K562 (cell line): ENCODE measurements around the gene EIF2S2. TPM values are rescaled to one million over a fixed set of nuclear protein-coding genes. Genes with fewer than 3 reads are reported as not detected.

Experiments used
- ATAC-seq: fragments of 200-7000 bp; cut with Tn5 transposase; 3 replicates; pipeline ENCODE4 v1.9.1; 2020; ENCODE audit warnings: moderate library complexity
- BruUV-seq: library from RNA; stranded (reverse); fragments of 400-500 nt; replicated peaks from 2 replicates; lab custom pipeline; 2021; lab: Mats Ljungman, UMichigan
- CTCF ChIA-PET: fragments of 300-600 bp; formaldehyde crosslinking; extraction: SDS; loops from one replicate; lab custom pipeline; 2021; ENCODE audit warnings: low intra/inter-chr PET ratio; lab: Yijun Ruan, JAX
- POLR2A ChIA-PET: fragments of 300-600, 350-650 bp; sonication (Branson Sonifier 250); formaldehyde crosslinking; extraction: SDS; loops from one replicate; lab custom pipeline; 2021; ENCODE audit warnings: antibody characterized with exemption, inconsistent platforms; lab: Yijun Ruan, JAX
- DNase-seq, 4 experiments: peaks; one replicate each; pipeline versions ENCODE4 v3.0.0 to v3.0.0-alpha.2; 2011 to 2018; ENCODE audit warnings: low spot score in 3 of 4, mixed read lengths in 3 of 4; ENCODE audit errors: extremely low read depth in 1 of 4
- FAIRE-seq: peaks from 2 replicates; lab custom pipeline; 2011; peaks lifted over from hg19 to GRCh38; lab: Jason Lieb, UNC
- H2AFZ ChIP-seq: 2 replicates; pipeline ENCODE4 v1.6.0; 2011; ENCODE audit warnings: low read depth, low read length, control low read depth, inconsistent platforms
- H3K27ac ChIP-seq: fragments of 200-600 bp; 3 replicates; pipeline ENCODE4 v1.8.0; 2011; ENCODE audit warnings: low read depth, mild to moderate bottlenecking, control low read depth, inconsistent platforms, low read length, moderate library complexity, mixed read lengths; ENCODE audit errors: extremely low read depth
- H3K27me3 ChIP-seq, 2 experiments: fragments of 300-600 bp in 1 of 2; 2 replicates in 1 of 2; 3 replicates in 1 of 2; pipeline versions ENCODE4 v1.6.0 to v1.8.0; 2011; ENCODE audit warnings: inconsistent platforms in 2 of 2, low read length in 2 of 2, mild to moderate bottlenecking in 1 of 2, mixed read lengths in 1 of 2, moderate library complexity in 1 of 2; ENCODE audit not compliant: control insufficient read depth in 2 of 2, insufficient read depth in 2 of 2
- H3K36me3 ChIP-seq: fragments of 300-600 bp; 3 replicates; pipeline ENCODE4 v1.8.0; 2011; ENCODE audit warnings: mild to moderate bottlenecking, low read length, inconsistent platforms; ENCODE audit not compliant: control insufficient read depth, insufficient read depth
- H3K4me1 ChIP-seq, 2 experiments: fragments of 200-600 bp in 1 of 2; replicated peaks in 1 of 2; 2 replicates in 1 of 2; 3 replicates in 1 of 2; pipeline versions ENCODE4 v1.5.1 to v1.8.0; 2011; ENCODE audit warnings: inconsistent platforms in 2 of 2, low read length in 2 of 2, mild to moderate bottlenecking in 1 of 2, mixed read lengths in 1 of 2, moderate library complexity in 1 of 2; ENCODE audit not compliant: control insufficient read depth in 2 of 2, insufficient read depth in 2 of 2
- H3K4me2 ChIP-seq: 2 replicates; pipeline ENCODE4 v1.6.1; 2011; ENCODE audit warnings: low read length, control low read depth, inconsistent platforms, mixed read lengths; ENCODE audit not compliant: insufficient read depth
- H3K4me3 ChIP-seq: fragments of 200-600 bp; sonication (generic), shearing (Covaris generic); 2 replicates; pipeline ENCODE4 v1.5.1; 2016; ENCODE audit warnings: control low read depth, inconsistent platforms
- H3K79me2 ChIP-seq: fragments of 200-600 bp; 3 replicates; pipeline ENCODE4 v1.8.0; 2011; ENCODE audit warnings: low read length, inconsistent platforms; ENCODE audit not compliant: control insufficient read depth, insufficient read depth
- H3K9ac ChIP-seq, 2 experiments: 2 replicates each; pipeline versions ENCODE4 v1.6.0 to v1.6.1; 2011; ENCODE audit warnings: low read depth in 2 of 2, low read length in 2 of 2, control low read depth in 1 of 2, inconsistent platforms in 1 of 2, mild to moderate bottlenecking in 1 of 2, mixed read lengths in 1 of 2; ENCODE audit not compliant: insufficient read depth in 1 of 2
- H3K9me1 ChIP-seq: one replicate; pipeline ENCODE4 v1.6.0; 2011; ENCODE audit warnings: inconsistent platforms, mild to moderate bottlenecking, low read length, moderate library complexity; ENCODE audit not compliant: control insufficient read depth, insufficient read depth
- H3K9me3 ChIP-seq: replicated peaks from 2 replicates; pipeline ENCODE4 v1.5.1; 2011; ENCODE audit warnings: low read depth, low read length, inconsistent platforms; ENCODE audit not compliant: control insufficient read depth, insufficient read depth
- H4K20me1 ChIP-seq: replicated peaks from 2 replicates; pipeline ENCODE4 v1.6.1; 2011; ENCODE audit warnings: low read length, inconsistent platforms, mixed read lengths; ENCODE audit not compliant: control insufficient read depth, insufficient read depth
- CEBPZ ChIP-seq: fragments of 150-350 bp; IDR thresholded peaks from 2 replicates; pipeline ENCODE4 v1.6.1; 2014; ENCODE audit warnings: low read depth, mild to moderate bottlenecking, low read length, borderline replicate concordance
- DIDO1 ChIP-seq: fragments of 450-650 bp; IDR thresholded peaks from 2 replicates; pipeline ENCODE4 v1.6.1; 2016; ENCODE audit warnings: low read depth, missing biosample characterization, missing genetic modification characterization
- ETV1 ChIP-seq: fragments of 450-650 bp; conservative IDR thresholded peaks from 2 replicates; pipeline ENCODE4 v1.6.1; 2016; ENCODE audit warnings: missing genetic modification characterization, control low read depth, low read depth, missing compliant biosample characterization
- GATAD2B ChIP-seq: fragments of 450-650 bp; IDR thresholded peaks from 2 replicates; pipeline ENCODE4 v1.6.1; 2017; ENCODE audit warnings: mild to moderate bottlenecking, borderline replicate concordance
- ID3 ChIP-seq, 2 experiments: fragments of 250-450 bp in 1 of 2; fragments of 450-650 bp in 1 of 2; sonication (Bioruptor Pico) in 1 of 2; IDR thresholded peaks; 2 replicates each; pipeline versions ENCODE4 v1.6.1 to v1.8.0; 2016 to 2021; ENCODE audit warnings: mild to moderate bottlenecking in 2 of 2, moderate library complexity in 2 of 2, missing compliant biosample characterization in 1 of 2, missing genetic modification characterization in 1 of 2
- IRF1 ChIP-seq: sonication (generic); formaldehyde crosslinking; IDR thresholded peaks from 2 replicates; pipeline ENCODE4 v1.8.0; 2022; ENCODE audit warnings: missing genetic modification reagents, mild to moderate bottlenecking, borderline replicate concordance
- NKRF ChIP-seq: fragments of 450-650 bp; IDR thresholded peaks from 2 replicates; pipeline ENCODE4 v1.6.1; 2016; ENCODE audit warnings: borderline replicate concordance
- STAT6 ChIP-seq: sonication (generic); formaldehyde crosslinking; IDR thresholded peaks from 2 replicates; pipeline ENCODE4 v1.8.1; 2023; ENCODE audit warnings: mild to moderate bottlenecking, missing genetic modification reagents
- TARDBP ChIP-seq: fragments of 450-650 bp; IDR thresholded peaks from 2 replicates; pipeline ENCODE4 v1.6.1; 2016
- ZBTB17 ChIP-seq: fragments of 450-650 bp; formaldehyde crosslinking; IDR thresholded peaks from 2 replicates; pipeline ENCODE4 v1.4.0; 2020; ENCODE audit warnings: mild to moderate bottlenecking
- WGBS: fragments of 100-300 bp; shearing (Covaris generic); methylation state at CpG from one replicate; pipeline ENCODE4 v1.1.6; 2016; ENCODE audit warnings: low coverage, mixed read lengths; ENCODE audit not compliant: insufficient coverage; ENCODE audit errors: missing lambda C conversion rate; 5-methylcytosine and 5-hydroxymethylcytosine counted together
- in situ Hi-C: fragments of 300-500 bp; cut with MboI; formaldehyde crosslinking; loops from 4 replicates; pipeline ENCODE4 v1.15.0; 2018; ENCODE audit warnings: inconsistent platforms, mixed read lengths
- intact Hi-C: fragments of 100-400 bp; cut with micrococcal nuclease; formaldehyde crosslinking; loops from 2 replicates; pipeline ENCODE4 v1.14.2; 2022
- polyA plus RNA-seq, 8 experiments: library from polyadenylated mRNA; depleted of rRNA in 4 of 8; stranded (reverse) in 5 of 8; unstranded in 3 of 8; fragments of >200 nt; fragmentation: Nextera tagmentation in 2 of 8; fragmentation: Illumina TruSeq in 1 of 8; extraction: Ambion mirVana in 2 of 8; extraction: Trizol in 1 of 8; gene quantifications; 2 replicates each; pipeline versions ENCODE4 v1.2.1 to v1.2.3, GENCODE V29; 2011 to 2014; ENCODE audit warnings: inconsistent platforms in 1 of 8, missing spikeins in 1 of 8
- total RNA-seq, 7 experiments: library from RNA; depleted of rRNA in 6 of 7; stranded (reverse); fragments of >200 nt in 6 of 7; fragmentation: Illumina TruSeq in 2 of 7; extraction: Trizol in 2 of 7; gene quantifications; 2 replicates each; pipeline versions ENCODE4 v1.2.1 to v1.2.3, GENCODE V29; 2011 to 2021; ENCODE audit warnings: low replicate concordance in 1 of 7

EIF2S2 gene
- total and polyA plus RNA-seq, 9 of the 15 experiments (the other 6 are each of a cell fraction or from before 2014, with no cell fraction given) = 79.7 to 220 (median 154) TPM

- intact Hi-C loops (loop anchor here (1.0 kb wide), 1 partner anchor 44 kb away; no protein-coding TSS in a partner anchor), in situ Hi-C loops (no loop called here)
- Histone ChIP-seq H3K79me2 (peaks cover 26% of the 10 kb centered on the region; the same call in 2 of the 3 replicates), H3K4me2 (peak overlapping the region; percentile 32; the same call in 1 of the 2 replicates), H3K27ac (peak overlapping the region; percentile 62), H2AFZ (no peak overlapping the region), H3K27me3 (no peaks in the 10 kb centered on the region), H3K36me3 (peaks cover 72% of the 10 kb centered on the region), H4K20me1 (peaks cover 21% of the 10 kb centered on the region; the same call in 1 of the 2 replicates), H3K4me1 (peaks cover 31 to 39% of the 10 kb centered on the region in 2 experiments), H3K9me1 (peaks cover 3% of the 10 kb centered on the region), H3K4me3 (no peak overlapping the region), H3K9ac (peak overlapping the region in 1 of 2 experiments; percentile 25; a peak in 1 of 4 replicates), H3K9me3 (no peaks in the 10 kb centered on the region)
- BruUV-seq = no TSS peak
- 0% methylated on average over 5 of the region's 5 CpGs for WGBS
- ATAC-seq (peak; percentile 78), FAIRE-seq (peak; percentile 90), DNase-seq (peak; percentile 52 to 93 (median 70))
- ChIA-PET CTCF (interaction anchor here (0.6 kb wide), 1 partner anchor 27 kb away, joined by 3 read pairs; no protein-coding TSS in a partner anchor), POLR2A (interaction anchor here (0.7 to 3.4 kb wide), 5 partner anchors 10 to 823 kb away, joined by 3 to 23 read pairs (median 5); partner anchors contain the start of genes EIF2S2 and PXMP4)
- TF ChIP-seq ZBTB17 (no peak; the same call in 1 of the 2 replicates), IRF1 (no peak), DIDO1 (tag) (no peak), STAT6 (CRISPR knock-in tag) (no peak), TARDBP (0 out of 2 replicates have a peak, but pooled peaks have one; percentile 12), ID3 (CRISPR knock-in tag; IDR thresholded peaks at IDR 0.05) (no peak), ID3 (tag; IDR thresholded peaks at IDR 0.05) (0 out of 2 replicates have a peak, but pooled peaks have one; percentile 46), GATAD2B (peak; percentile 56; the same call in 1 of the 2 replicates), NKRF (peak; percentile 88; the same call in 1 of the 2 replicates), CEBPZ (no peak), ETV1 (no peak)
Measured at GRCh38 chr20:34085544-34086040, 26.5 kb downstream of the EIF2S2 start.
